ENCODE measurements around the gene FOXP3. TPM values are rescaled to one million over a fixed set of nuclear protein-coding genes. Genes with fewer than 3 reads are reported as not detected.

FOXP3 gene
- total and polyA plus RNA-seq, 8 donors, result 0.04 to 0.16 (median 0.12) TPM; not detected in 5

DNA sequence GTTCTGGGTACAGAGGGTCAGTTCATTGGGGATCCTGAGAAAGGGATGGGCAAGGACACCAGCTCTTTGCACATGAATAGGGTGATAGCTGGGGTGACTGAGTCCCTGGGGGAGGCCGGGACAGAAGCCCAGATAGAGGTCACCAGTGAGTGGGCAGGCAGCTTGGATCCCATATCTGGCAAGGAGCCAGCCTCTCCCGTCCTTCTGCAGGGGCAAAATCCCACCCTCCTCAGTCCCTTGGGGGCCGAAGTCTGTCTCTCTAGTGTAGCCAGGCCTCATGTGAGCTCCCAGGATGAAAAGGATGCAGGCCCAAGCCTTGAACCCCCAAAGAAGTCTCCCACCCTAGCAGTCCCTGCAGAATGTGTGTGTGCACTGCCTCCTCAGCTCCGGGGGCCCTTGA lies 22.1 kb upstream of the FOXP3 start:
- Histone ChIP-seq H3K9me3 (no peaks in the 10 kb centered on the region), H3K4me1 (no peaks in the 10 kb centered on the region), H3K4me3 (no peak overlapping the region), H3K27me3 (peaks cover 0 to 6% (median 0%) of the 10 kb centered on the region in 4 donors), H3K36me3 (no peaks in the 10 kb centered on the region), H3K27ac (no peak overlapping the region)
- intact Hi-C loops (cut with DNase I), result no loop called here
- no peak for TF ChIP-seq CTCF (IDR thresholded peaks at IDR 0.05)
- ATAC-seq, result no peak
- WGBS, 2 donors, result 48 to 64% methylated on average over 4 of the region's 4 CpGs
- no peak for FAIRE-seq
- no peak for DNase-seq

DNA sequence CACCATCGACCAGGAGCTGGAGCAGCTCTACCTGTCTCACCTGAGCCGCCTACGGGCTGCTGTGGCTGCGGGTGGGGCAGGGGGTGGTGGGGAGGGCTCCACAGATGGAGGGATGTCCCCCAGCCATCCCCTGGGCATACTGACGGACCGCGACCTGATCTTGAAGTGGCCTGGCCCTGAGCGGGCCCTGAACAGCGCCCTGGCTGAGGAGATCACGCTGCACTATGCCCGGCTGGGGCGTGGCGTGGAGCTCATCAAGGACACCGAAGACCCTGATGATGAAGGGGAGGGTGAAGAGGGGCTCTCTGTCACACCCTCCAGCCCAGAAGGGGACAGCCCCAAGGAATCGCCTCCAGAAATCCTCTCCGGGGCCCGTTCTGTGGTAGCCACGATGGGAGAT lies 21.6 kb upstream of the FOXP3 start:
- FAIRE-seq (no peak), ATAC-seq (no peak), DNase-seq (no peak)
- H3K4me1 ChIP-seq, result no peaks in the 10 kb centered on the region
- no peak overlapping the region for H3K27ac ChIP-seq
- intact Hi-C loops (cut with DNase I), result no loop called here
- H3K36me3 ChIP-seq, result no peaks in the 10 kb centered on the region
- WGBS, 2 donors, result 84 to 93% methylated on average over 18 of the region's 18 CpGs
- TF ChIP-seq CTCF (IDR thresholded peaks at IDR 0.05), result no peak
- H3K27me3 ChIP-seq, result peaks cover 0 to 6% (median 0%) of the 10 kb centered on the region in 4 donors
- no peak overlapping the region for H3K4me3 ChIP-seq
- no peaks in the 10 kb centered on the region for H3K9me3 ChIP-seq

- DNase-seq, result no peak
- TF ChIP-seq CTCF (IDR thresholded peaks at IDR 0.05), result no peak
- intact Hi-C loops (cut with DNase I), result no loop called here
- H3K4me1 ChIP-seq, result no peaks in the 10 kb centered on the region
- ATAC-seq, result no peak
- H3K27me3 ChIP-seq, result peaks cover 0 to 6% (median 0%) of the 10 kb centered on the region in 4 donors
- peak; percentile 34 for FAIRE-seq
- H3K9me3 ChIP-seq, result no peaks in the 10 kb centered on the region
- H3K4me3 ChIP-seq, result no peak overlapping the region
- no peak overlapping the region for H3K27ac ChIP-seq
- 74 to 96% methylated on average over 3 of the region's 3 CpGs for whole genome bisulfite sequencing, 2 donors
- H3K36me3 ChIP-seq, result no peaks in the 10 kb centered on the region
Observed at GRCh38 chrX:49284212-49284611, 19.7 kb upstream of the FOXP3 start.

DNA sequence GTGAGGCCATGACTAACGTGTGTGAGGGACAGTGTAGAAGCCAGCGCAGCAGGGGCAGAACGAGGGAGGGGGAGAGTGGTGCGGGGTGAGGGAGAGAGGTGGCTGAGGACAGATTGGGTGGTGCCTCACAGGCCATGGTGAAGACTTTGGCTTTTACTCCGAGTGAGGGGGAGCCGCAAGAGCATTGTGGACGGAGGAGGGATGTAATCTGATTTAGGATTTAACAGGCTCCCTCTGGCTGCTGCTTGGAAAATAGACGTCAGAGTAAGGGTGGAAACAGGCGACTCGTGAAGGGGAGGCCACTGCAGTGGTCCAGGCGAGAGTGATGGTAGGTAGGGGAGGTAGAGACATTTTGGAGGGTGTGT lies 18.1 kb upstream of the FOXP3 start:
- intact Hi-C loops (cut with DNase I), result no loop called here
- Histone ChIP-seq H3K4me1 (no peaks in the 10 kb centered on the region), H3K9me3 (no peaks in the 10 kb centered on the region), H3K36me3 (no peaks in the 10 kb centered on the region), H3K27ac (no peak overlapping the region), H3K4me3 (no peak overlapping the region), H3K27me3 (peaks cover 0 to 6% (median 0%) of the 10 kb centered on the region in 4 donors)
- DNase-seq (no peak), FAIRE-seq (no peak), ATAC-seq (peak in 2 of 4 donors; percentile 38 to 49)
- 51 to 59% methylated on average over 11 of the region's 11 CpGs for WGBS, 2 donors
- TF ChIP-seq CTCF (IDR thresholded peaks at IDR 0.05), result no peak

DNA sequence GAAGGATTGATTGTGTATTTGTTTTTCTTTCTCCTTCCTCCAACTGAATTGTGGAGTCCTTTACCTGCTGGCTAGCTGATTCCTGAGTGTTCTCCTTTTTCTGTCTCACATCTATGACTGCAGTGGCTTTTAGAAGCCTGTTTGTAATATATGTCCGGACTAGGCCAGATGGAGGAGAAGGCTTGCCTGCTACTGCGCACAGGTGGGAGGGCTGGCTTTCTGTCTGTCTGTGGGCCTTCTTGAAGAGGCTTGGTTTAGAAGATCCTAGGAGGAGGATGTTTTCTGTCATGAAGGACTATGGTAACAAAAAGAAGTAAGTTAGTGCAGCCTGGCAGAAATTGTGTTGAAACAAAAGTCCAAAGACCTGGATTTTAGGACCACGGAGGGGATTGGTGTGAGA lies 13.6 kb upstream of the FOXP3 start:
- no peak for DNase-seq
- Histone ChIP-seq H3K36me3 (no peaks in the 10 kb centered on the region), H3K27me3 (no peaks in the 10 kb centered on the region), H3K4me1 (no peaks in the 10 kb centered on the region), H3K9me3 (no peaks in the 10 kb centered on the region), H3K4me3 (no peak overlapping the region), H3K27ac (no peak overlapping the region)
- WGBS, 2 donors, result 75 to 84% methylated on average over 3 of the region's 3 CpGs
- intact Hi-C loops (cut with DNase I), result no loop called here
- ATAC-seq, result no peak
- FAIRE-seq, result no peak
- no peak for TF ChIP-seq CTCF (IDR thresholded peaks at IDR 0.05)

Data from pancreas (tissue), 10 donors.